ENCODE measurements around the gene SLC22A14. TPM values are rescaled to one million over a fixed set of nuclear protein-coding genes. Genes with fewer than 3 reads are reported as not detected.

The SLC22A14 gene
- total RNA-seq, 3 donors from 2014 or later = 0.12 to 0.16 TPM; not detected in 1

DNA sequence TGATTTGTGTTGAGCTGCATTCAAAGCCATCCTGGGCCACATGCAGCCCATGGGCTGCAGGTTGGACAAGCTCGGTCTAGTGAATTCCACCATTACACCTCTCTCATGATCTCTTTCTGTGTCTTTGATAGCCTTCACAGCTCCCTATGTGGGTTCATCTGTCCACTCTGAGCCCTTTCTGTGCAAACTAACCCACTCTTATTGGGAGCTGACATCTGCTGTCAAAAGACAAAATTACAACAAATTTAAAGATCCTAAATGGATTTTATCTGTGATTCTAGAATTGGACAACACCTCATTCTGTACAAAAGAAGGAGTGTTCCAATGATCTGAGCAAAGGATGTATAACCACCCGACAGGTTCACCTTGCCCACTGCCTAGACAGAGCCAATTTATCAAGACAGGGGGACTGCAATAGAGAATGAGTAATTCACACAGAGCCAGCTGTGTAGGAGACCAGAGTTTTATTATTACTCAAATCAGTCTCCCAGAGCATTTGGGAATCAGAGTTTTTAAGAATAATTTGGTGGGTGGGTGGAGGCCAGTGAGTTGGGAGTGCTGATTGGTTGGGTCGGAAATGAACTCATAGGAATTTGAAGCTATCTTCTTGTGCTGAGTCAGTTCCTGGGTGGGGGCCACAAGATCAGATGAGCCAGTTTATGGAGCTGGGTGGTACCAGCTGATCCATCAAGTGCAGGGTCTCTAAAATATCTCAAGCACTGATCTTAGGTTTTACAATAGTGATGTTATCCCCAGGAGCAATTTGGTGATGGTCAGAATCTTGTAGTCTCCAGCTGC, 61.9 kb downstream of the SLC22A14 start:
- H3K4me3 ChIP-seq = no peak overlapping the region
- no peaks in the 10 kb centered on the region for H3K36me3 ChIP-seq (ENCODE audit: low read depth)
- no peak for ATAC-seq
- DNase-seq = no peak
- H3K9me3 ChIP-seq = no peaks in the 10 kb centered on the region
- intact Hi-C loops (cut with DNase I, micrococcal nuclease) = no loop called here
- TF ChIP-seq, protein P1, sequence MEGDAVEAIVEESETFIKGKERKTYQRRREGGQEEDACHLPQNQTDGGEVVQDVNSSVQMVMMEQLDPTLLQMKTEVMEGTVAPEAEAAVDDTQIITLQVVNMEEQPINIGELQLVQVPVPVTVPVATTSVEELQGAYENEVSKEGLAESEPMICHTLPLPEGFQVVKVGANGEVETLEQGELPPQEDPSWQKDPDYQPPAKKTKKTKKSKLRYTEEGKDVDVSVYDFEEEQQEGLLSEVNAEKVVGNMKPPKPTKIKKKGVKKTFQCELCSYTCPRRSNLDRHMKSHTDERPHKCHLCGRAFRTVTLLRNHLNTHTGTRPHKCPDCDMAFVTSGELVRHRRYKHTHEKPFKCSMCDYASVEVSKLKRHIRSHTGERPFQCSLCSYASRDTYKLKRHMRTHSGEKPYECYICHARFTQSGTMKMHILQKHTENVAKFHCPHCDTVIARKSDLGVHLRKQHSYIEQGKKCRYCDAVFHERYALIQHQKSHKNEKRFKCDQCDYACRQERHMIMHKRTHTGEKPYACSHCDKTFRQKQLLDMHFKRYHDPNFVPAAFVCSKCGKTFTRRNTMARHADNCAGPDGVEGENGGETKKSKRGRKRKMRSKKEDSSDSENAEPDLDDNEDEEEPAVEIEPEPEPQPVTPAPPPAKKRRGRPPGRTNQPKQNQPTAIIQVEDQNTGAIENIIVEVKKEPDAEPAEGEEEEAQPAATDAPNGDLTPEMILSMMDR (IDR thresholded peaks at IDR 0.05) = no peak
- peaks cover 4% of the 10 kb centered on the region for H3K4me1 ChIP-seq (ENCODE audit: low read depth)

GRCh38 chr3:38345879-38346586, 63.9 kb downstream of the SLC22A14 start:
- intact Hi-C loops (cut with DNase I, micrococcal nuclease) = loop anchor here (5.0 kb wide), 2 partner anchors 131 to 136 kb away; no protein-coding TSS in a partner anchor
- Histone ChIP-seq H3K4me1 (ENCODE audit: low read depth) (peaks cover 4% of the 10 kb centered on the region), H3K36me3 (ENCODE audit: low read depth) (no peaks in the 10 kb centered on the region), H3K4me3 (no peak overlapping the region), H3K9me3 (no peaks in the 10 kb centered on the region)
- ATAC-seq = peak; percentile 47
- TF ChIP-seq, protein P1 (IDR thresholded peaks at IDR 0.05) = no peak
- DNase-seq = no peak

DNA sequence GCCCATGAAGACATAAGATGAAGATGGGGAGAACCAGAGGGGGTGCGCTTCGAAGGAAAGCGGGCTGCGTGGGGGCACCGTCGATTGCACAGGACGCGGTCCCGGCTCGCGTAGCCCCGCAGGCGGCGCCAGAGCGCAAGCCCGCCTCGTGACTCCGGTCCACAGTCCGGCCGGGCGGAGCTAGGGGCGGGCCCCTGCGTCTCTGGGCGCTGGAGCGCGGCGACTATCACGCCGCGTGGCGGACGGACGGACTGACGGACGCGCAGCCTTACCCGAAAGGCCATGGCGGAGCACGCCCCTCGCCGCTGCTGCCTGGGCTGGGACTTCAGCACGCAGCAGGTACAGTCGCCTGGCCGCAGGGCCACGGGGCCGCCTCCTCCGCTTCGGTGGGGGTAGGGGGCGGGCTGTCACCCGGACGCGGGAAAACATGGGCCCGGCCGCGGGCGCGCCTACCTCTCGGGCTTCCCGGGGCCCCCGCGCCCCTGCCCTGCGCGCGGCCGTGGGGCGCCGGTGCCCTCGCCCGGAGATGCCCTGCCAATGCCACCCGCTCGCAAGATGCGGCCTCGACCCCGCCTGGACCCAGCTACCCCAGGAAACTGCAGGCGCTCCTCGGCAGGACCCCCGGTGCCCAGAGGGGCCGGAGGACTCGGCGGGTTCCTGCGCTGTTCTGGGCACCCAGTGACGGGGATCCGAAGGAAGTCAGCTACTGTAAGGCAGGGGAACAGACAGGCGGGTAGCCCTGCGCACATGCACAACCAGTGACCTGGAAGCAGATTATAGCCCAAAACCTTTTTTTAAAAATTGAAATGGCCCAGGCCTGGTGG, 64.7 kb downstream of the SLC22A14 start, which contains the start of gene XYLB:
TSS of gene XYLB (plus strand) at position 199 of the 824 bp plus-strand sequence. CDS start at position 283, 84 bp downstream.
- DNase-seq = peak; percentile 91 to 94 (median 93)
- peak; percentile 99 for ATAC-seq
- Histone ChIP-seq H3K4me3 (peak within 1 kb of the TSS; percentile 51), H3K4me1 (ENCODE audit: low read depth) (peaks cover 4% of the 10 kb centered on the region), H3K36me3 (ENCODE audit: low read depth) (no peaks in the 10 kb centered on the region), H3K9me3 (no peaks in the 10 kb centered on the region)
- intact Hi-C loops (cut with DNase I, micrococcal nuclease) = loop anchor here (5.0 kb wide), 2 partner anchors 131 to 136 kb away; no protein-coding TSS in a partner anchor
- TF ChIP-seq, protein P1 (IDR thresholded peaks at IDR 0.05) = peak; percentile 68

DNA sequence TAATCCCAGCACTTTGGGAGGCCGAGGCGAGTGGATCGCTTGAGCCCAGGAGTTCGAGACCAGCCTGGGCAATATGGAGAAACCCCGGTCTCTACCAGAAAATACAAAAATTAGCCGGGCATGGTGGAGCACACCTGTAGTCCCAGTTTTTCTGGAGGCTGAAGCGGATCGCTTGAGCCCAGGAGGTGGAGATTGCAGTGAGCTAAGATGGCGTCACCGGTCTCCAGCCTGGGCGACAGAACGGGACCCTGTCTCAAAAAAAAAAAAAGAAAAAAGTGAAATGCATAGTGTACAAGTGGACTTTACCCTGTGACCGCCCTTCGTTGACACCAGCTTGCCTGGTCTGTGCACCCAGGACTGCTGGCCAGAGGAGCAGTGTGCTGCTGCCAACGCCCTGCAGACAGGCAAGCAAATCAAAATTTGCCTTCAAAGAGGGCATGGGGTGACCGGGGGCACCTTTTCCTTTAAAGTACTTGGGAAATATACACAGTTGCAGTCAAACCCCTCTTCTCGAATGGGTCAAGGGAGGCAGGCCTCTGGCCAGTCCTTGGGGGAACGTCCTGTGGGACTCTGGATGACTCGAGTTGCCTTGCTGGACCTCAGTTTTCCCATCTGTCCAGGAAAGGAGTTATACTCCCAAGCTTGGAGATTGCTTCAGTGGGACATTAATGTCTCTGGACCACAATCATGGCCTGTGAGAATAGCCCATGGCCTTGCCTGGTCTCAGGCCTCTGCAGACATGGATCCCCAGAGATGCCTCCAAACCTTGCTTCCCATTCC, 65.5 kb downstream of the SLC22A14 start:
- peak in 2 of 3 donors; percentile 49 to 57 for DNase-seq
- no peaks in the 10 kb centered on the region for H3K36me3 ChIP-seq (ENCODE audit: low read depth)
- H3K4me3 ChIP-seq = peak overlapping the region; percentile 51
- H3K9me3 ChIP-seq = no peaks in the 10 kb centered on the region
- peaks cover 4% of the 10 kb centered on the region for H3K4me1 ChIP-seq (ENCODE audit: low read depth)
- TF ChIP-seq, protein P1 (IDR thresholded peaks at IDR 0.05) = no peak
- peak; percentile 50 for ATAC-seq
- intact Hi-C loops (cut with DNase I, micrococcal nuclease) = loop anchor here (5.0 kb wide), 2 partner anchors 130 to 135 kb away; no protein-coding TSS in a partner anchor
